K562 (cell line): ENCODE measurements around the gene YIF1A. TPM values are rescaled to one million over a fixed set of nuclear protein-coding genes. Genes with fewer than 3 reads are reported as not detected.

Experiments
- ARID1B ChIP-seq: fragments of 450-650 bp; IDR thresholded peaks from 2 replicates; pipeline ENCODE4 v1.6.1; 2016; ENCODE audit warnings: antibody characterized with exemption, mild to moderate bottlenecking, inconsistent platforms
- ARNT ChIP-seq, 2 experiments: fragments of 450-650 bp; IDR thresholded peaks; 2 replicates each; pipeline ENCODE4 v1.6.1; 2016; ENCODE audit warnings: mild to moderate bottlenecking in 1 of 2
- CBFB ChIP-seq: sonication (generic); formaldehyde crosslinking; IDR thresholded peaks from 2 replicates; pipeline ENCODE4 v1.4.0; 2020; ENCODE audit warnings: mild to moderate bottlenecking, missing genetic modification reagents
- CBX1 ChIP-seq: sonication (generic); IDR thresholded peaks from 2 replicates; pipeline ENCODE4 v1.6.1; 2016; ENCODE audit warnings: antibody characterized with exemption, low read depth, mild to moderate bottlenecking
- CHD1 ChIP-seq: fragments of 200-600 bp; sonication (generic); IDR thresholded peaks from one replicate; pipeline ENCODE4 v1.6.1; 2012; ENCODE audit warnings: mild to moderate bottlenecking, moderate library complexity, low read length, inconsistent platforms
- CXXC5 ChIP-seq: fragments of 250-450 bp; sonication (Bioruptor Pico); IDR thresholded peaks from 2 replicates; pipeline ENCODE4 v1.8.0; 2022; ENCODE audit warnings: inconsistent platforms, mild to moderate bottlenecking, moderate library complexity
- ESRRB ChIP-seq: fragments of 250-450 bp; sonication (Bioruptor Pico); IDR thresholded peaks from 2 replicates; pipeline ENCODE4 v1.5.0; 2020; ENCODE audit warnings: mild to moderate bottlenecking, moderate library complexity, borderline replicate concordance
- FOSL1 ChIP-seq: fragments of 200-800 bp; sonication (Bioruptor generic); conservative IDR thresholded peaks from 2 replicates; pipeline ENCODE4 v1.6.1; 2016; ENCODE audit warnings: missing genetic modification characterization, missing compliant biosample characterization
- GATA2 ChIP-seq: sonication (generic); formaldehyde crosslinking; IDR thresholded peaks from 2 replicates; pipeline ENCODE4 v1.4.0; 2020; ENCODE audit warnings: mild to moderate bottlenecking, missing genetic modification reagents
- HMBOX1 ChIP-seq: sonication (generic); IDR thresholded peaks from 2 replicates; pipeline ENCODE4 v1.6.1; 2016
- ILF3 ChIP-seq: fragments of 450-650 bp; IDR thresholded peaks from 2 replicates; pipeline ENCODE4 v1.6.1; 2018; ENCODE audit warnings: antibody characterized with exemption, mild to moderate bottlenecking, moderate library complexity, borderline replicate concordance
- MEIS2 ChIP-seq: fragments of 450-650 bp; IDR thresholded peaks from 2 replicates; pipeline ENCODE4 v1.6.1; 2014; ENCODE audit warnings: mild to moderate bottlenecking; ENCODE audit not compliant: partially characterized antibody
- MIER1 ChIP-seq: fragments of 450-650 bp; IDR thresholded peaks from 2 replicates; pipeline ENCODE4 v1.6.1; 2016; ENCODE audit warnings: antibody characterized with exemption, mild to moderate bottlenecking, low read depth
- MLLT1 ChIP-seq, 2 experiments: fragments of 450-650 bp; IDR thresholded peaks; 2 replicates each; pipeline ENCODE4 v1.6.1; 2016
- NFXL1 ChIP-seq: fragments of 450-650 bp; formaldehyde crosslinking; IDR thresholded peaks from 2 replicates; pipeline ENCODE4 v1.4.0; 2021; ENCODE audit warnings: mild to moderate bottlenecking
- RNF2 ChIP-seq: sonication (generic); IDR thresholded peaks from 2 replicates; pipeline ENCODE4 v1.6.1; 2016
- SMARCB1 ChIP-seq: IDR thresholded peaks from 2 replicates; pipeline ENCODE4 v1.6.1; 2011; ENCODE audit warnings: improper control_type of control experiment, low read depth; ENCODE audit not compliant: insufficient read length
- TEAD1 ChIP-seq, 2 experiments: fragments of 450-650 bp in 1 of 2; sonication (generic) in 1 of 2; formaldehyde crosslinking; IDR thresholded peaks; 2 replicates each; pipeline versions ENCODE4 v1.4.0 to v1.8.0; 2020 to 2022; ENCODE audit warnings: mild to moderate bottlenecking in 2 of 2, missing genetic modification reagents in 1 of 2
- ZBTB11 ChIP-seq, 3 experiments: fragments of 200-800 bp in 1 of 3; fragments of 250-450 bp in 1 of 3; fragments of 450-650 bp in 1 of 3; sonication (Bioruptor Pico) in 1 of 3; sonication (Bioruptor generic) in 1 of 3; formaldehyde crosslinking in 1 of 3; IDR thresholded peaks; 2 replicates each; pipeline versions ENCODE4 v1.6.1 to v1.8.0; 2016 to 2022; ENCODE audit warnings: mild to moderate bottlenecking in 2 of 3, missing genetic modification characterization in 2 of 3, missing compliant biosample characterization in 1 of 3, moderate library complexity in 1 of 3
- ZNF184 ChIP-seq: sonication (generic); formaldehyde crosslinking; IDR thresholded peaks from 2 replicates; pipeline ENCODE4 v1.5.0; 2020; ENCODE audit warnings: missing genetic modification reagents
- ZNF280A ChIP-seq: fragments of 450-650 bp; IDR thresholded peaks from 2 replicates; pipeline ENCODE4 v1.6.1; 2018; ENCODE audit warnings: mild to moderate bottlenecking, low read depth; ENCODE audit not compliant: partially characterized antibody
- ZNF589 ChIP-seq: fragments of 200-800 bp; sonication (Bioruptor generic); IDR thresholded peaks from 2 replicates; pipeline ENCODE4 v1.6.1; 2016; ENCODE audit warnings: low read depth, missing genetic modification characterization, missing compliant biosample characterization
- polyA plus RNA-seq, 8 experiments: library from polyadenylated mRNA; depleted of rRNA in 4 of 8; stranded (reverse) in 5 of 8; unstranded in 3 of 8; fragments of >200 nt; fragmentation: Nextera tagmentation in 2 of 8; fragmentation: Illumina TruSeq in 1 of 8; extraction: Ambion mirVana in 2 of 8; extraction: Trizol in 1 of 8; gene quantifications; 2 replicates each; pipeline versions ENCODE4 v1.2.1 to v1.2.3, GENCODE V29; 2011 to 2014; ENCODE audit warnings: inconsistent platforms in 1 of 8, missing spikeins in 1 of 8
- total RNA-seq, 7 experiments: library from RNA; depleted of rRNA in 6 of 7; stranded (reverse); fragments of >200 nt in 6 of 7; fragmentation: Illumina TruSeq in 2 of 7; extraction: Trizol in 2 of 7; gene quantifications; 2 replicates each; pipeline versions ENCODE4 v1.2.1 to v1.2.3, GENCODE V29; 2011 to 2021; ENCODE audit warnings: low replicate concordance in 1 of 7

YIF1A gene
- total and polyA plus RNA-seq, 9 of the 15 experiments (the other 6 are each of a cell fraction or from before 2014, with no cell fraction given): 8.6 to 121 (median 77.2) TPM

GRCh38 chr11:66311965-66312548 is 23.1 kb upstream of the YIF1A start (continued):
- TF ChIP-seq GATA2 (CRISPR knock-in tag) (no peak), ILF3 (no peak), RNF2 (0 out of 2 replicates have a peak, but pooled peaks have one; percentile 50), CXXC5 (peak; percentile 84), MLLT1 (IDR thresholded peaks at IDR 0.05) (peak in 1 of 2 experiments; percentile 59; a peak in 1 of 4 replicates), SMARCB1 (no peak), ZBTB11 (CRISPR knock-in tag; IDR thresholded peaks at IDR 0.05) (0 out of 6 replicates have a peak, but pooled peaks of 1 of the 3 experiments have one; percentile 25), CHD1 (no peak), MEIS2 (no peak), ZNF280A (no peak), ESRRB (CRISPR knock-in tag) (no peak), CBX1 (peak; percentile 35; the same call in 1 of the 2 replicates), FOSL1 (no peak), ZNF184 (CRISPR knock-in tag) (no peak), TEAD1 (CRISPR knock-in tag; IDR thresholded peaks at IDR 0.05) (no peak; a peak in 1 of 4 replicates), ARNT (IDR thresholded peaks at IDR 0.05) (no peak), ARID1B (peak; percentile 68), ZNF589 (CRISPR knock-in tag) (no peak), MIER1 (peak; percentile 37; the same call in 1 of the 2 replicates), NFXL1 (CRISPR knock-in tag) (no peak), CBFB (CRISPR knock-in tag) (peak; percentile 46; the same call in 1 of the 2 replicates), HMBOX1 (no peak)
